G401.6 (cell line): Measurements from ENCODE around the gene C1GALT1C1L.
"Not testable (repeated sequence)": the region's sequence is repeated elsewhere in the genome, so short reads cannot be mapped to it uniquely, and the experiment has no call there.

Experiments used
- FAIRE-seq: peaks from 2 replicates; lab custom pipeline; 2012; peaks lifted over from hg19 to GRCh38; lab: Jason Lieb, UNC

C1GALT1C1L gene

GRCh38 chr2:43676322-43677050 lies at the start of gene C1GALT1C1L:
TSS of gene C1GALT1C1L (minus strand) at chr2:43676429. CDS start at chr2:43676322, 107 bp downstream.
- FAIRE-seq: no peak

GRCh38 chr2:43725711-43726246 lies 49.5 kb upstream of the C1GALT1C1L start:
- no peak for FAIRE-seq

- FAIRE-seq: no peak
These were observed 48.7 kb upstream of the C1GALT1C1L start for GRCh38 chr2:43724728-43725526.

GRCh38 chr2:43718530-43719124 lies 42.4 kb upstream of the C1GALT1C1L start:
- no peak for FAIRE-seq

- FAIRE-seq: no peak
These were observed 41.1 kb upstream of the C1GALT1C1L start for GRCh38 chr2:43717322-43717721.

GRCh38 chr2:43715300-43716098 lies 39.3 kb upstream of the C1GALT1C1L start:
- FAIRE-seq: no peak

GRCh38 chr2:43714164-43714563 lies 37.9 kb upstream of the C1GALT1C1L start:
- FAIRE-seq: no peak

GRCh38 chr2:43710866-43711265 lies 34.6 kb upstream of the C1GALT1C1L start:
- FAIRE-seq: no peak

GRCh38 chr2:43708891-43709290 lies 32.7 kb upstream of the C1GALT1C1L start:
- no peak for FAIRE-seq

GRCh38 chr2:43708178-43708577 lies 31.9 kb upstream of the C1GALT1C1L start:
- FAIRE-seq: no peak

- no peak for FAIRE-seq
These were observed 31.2 kb upstream of the C1GALT1C1L start for GRCh38 chr2:43707255-43708015.

- FAIRE-seq: no peak
These were observed 24.9 kb upstream of the C1GALT1C1L start for GRCh38 chr2:43701111-43701510.

GRCh38 chr2:43699761-43700160 lies 23.5 kb upstream of the C1GALT1C1L start:
- no peak for FAIRE-seq

GRCh38 chr2:43698140-43698539 lies 21.9 kb upstream of the C1GALT1C1L start:
- not testable (repeated sequence) for FAIRE-seq

- FAIRE-seq: no peak
These were observed 16.3 kb upstream of the C1GALT1C1L start for GRCh38 chr2:43692428-43692994.

- no peak for FAIRE-seq
These were observed 13.8 kb upstream of the C1GALT1C1L start for GRCh38 chr2:43689999-43690398.

- FAIRE-seq: no peak
These were observed 9.1 kb upstream of the C1GALT1C1L start for GRCh38 chr2:43685357-43685756.

GRCh38 chr2:43677783-43678182 lies 1.6 kb upstream of the C1GALT1C1L start:
- not testable (repeated sequence) for FAIRE-seq

GRCh38 chr2:43675646-43676321 lies 445 bp downstream of the C1GALT1C1L start:
- FAIRE-seq: no peak

- no peak for FAIRE-seq
These were observed 19.0 kb downstream of the C1GALT1C1L start for GRCh38 chr2:43657241-43657640.
